WERI-Rb-1 (cell line): ENCODE measurements around the gene RASA1.

ENCODE experiments used
- DNase-seq: peaks from one replicate; pipeline ENCODE4 v3.0.0-alpha.2; 2020
- H3K27ac ChIP-seq: fragments of 250-450 bp; sonication (Bioruptor Pico); 2 replicates; pipeline ENCODE4 v1.5.1; 2020; ENCODE audit warnings: mild to moderate bottlenecking, moderate library complexity
- H3K27me3 ChIP-seq: fragments of 250-450 bp; sonication (Bioruptor Pico); 2 replicates; pipeline ENCODE4 v1.5.1; 2021; ENCODE audit warnings: mild to moderate bottlenecking, low read depth, moderate library complexity; ENCODE audit not compliant: insufficient read depth, severe bottlenecking
- H3K36me3 ChIP-seq: fragments of 250-450 bp; sonication (Bioruptor Pico); 2 replicates; pipeline ENCODE4 v1.5.1; 2020; ENCODE audit warnings: mild to moderate bottlenecking, moderate library complexity
- H3K4me3 ChIP-seq: 2 replicates; pipeline ENCODE4 v1.5.1; 2011; ENCODE audit warnings: low read depth, mild to moderate bottlenecking, control low read depth, low read length
- H3K9me3 ChIP-seq: fragments of 250-450 bp; sonication (Bioruptor Pico); 2 replicates; pipeline ENCODE4 v1.5.1; 2021; ENCODE audit warnings: mild to moderate bottlenecking, moderate library complexity; ENCODE audit not compliant: severe bottlenecking
- TF ChIP-seq, protein P1 (sequence below): IDR thresholded peaks from 2 replicates; pipeline ENCODE4 v1.5.1; 2011; ENCODE audit warnings: low read depth, mild to moderate bottlenecking, control low read depth, inconsistent platforms, low read length

The RASA1 gene

DNA sequence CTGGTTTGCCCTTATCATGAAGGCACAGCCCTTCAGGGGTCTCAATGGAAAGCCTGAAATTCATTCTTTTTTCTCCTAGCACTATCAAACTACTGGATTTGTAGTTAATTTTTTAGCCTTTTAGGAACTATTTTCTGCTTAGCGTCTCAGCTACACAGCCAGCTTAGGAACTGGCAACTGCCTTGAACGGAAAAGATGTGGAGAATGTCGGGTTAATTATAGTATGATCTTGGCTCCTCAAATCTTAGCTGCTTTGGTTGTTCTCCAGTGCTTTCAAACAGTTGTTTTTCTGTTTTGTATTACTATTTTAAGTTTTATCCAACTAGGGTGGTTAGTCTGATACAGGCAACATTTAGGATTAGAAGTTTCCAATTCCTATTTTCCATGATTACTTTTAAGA lies 100.9 kb downstream of the RASA1 start:
- no peaks in the 10 kb centered on the region for H3K9me3 ChIP-seq
- peaks cover 15% of the 10 kb centered on the region for H3K36me3 ChIP-seq
- H3K27ac ChIP-seq, result no peak overlapping the region
- TF ChIP-seq, protein P1, sequence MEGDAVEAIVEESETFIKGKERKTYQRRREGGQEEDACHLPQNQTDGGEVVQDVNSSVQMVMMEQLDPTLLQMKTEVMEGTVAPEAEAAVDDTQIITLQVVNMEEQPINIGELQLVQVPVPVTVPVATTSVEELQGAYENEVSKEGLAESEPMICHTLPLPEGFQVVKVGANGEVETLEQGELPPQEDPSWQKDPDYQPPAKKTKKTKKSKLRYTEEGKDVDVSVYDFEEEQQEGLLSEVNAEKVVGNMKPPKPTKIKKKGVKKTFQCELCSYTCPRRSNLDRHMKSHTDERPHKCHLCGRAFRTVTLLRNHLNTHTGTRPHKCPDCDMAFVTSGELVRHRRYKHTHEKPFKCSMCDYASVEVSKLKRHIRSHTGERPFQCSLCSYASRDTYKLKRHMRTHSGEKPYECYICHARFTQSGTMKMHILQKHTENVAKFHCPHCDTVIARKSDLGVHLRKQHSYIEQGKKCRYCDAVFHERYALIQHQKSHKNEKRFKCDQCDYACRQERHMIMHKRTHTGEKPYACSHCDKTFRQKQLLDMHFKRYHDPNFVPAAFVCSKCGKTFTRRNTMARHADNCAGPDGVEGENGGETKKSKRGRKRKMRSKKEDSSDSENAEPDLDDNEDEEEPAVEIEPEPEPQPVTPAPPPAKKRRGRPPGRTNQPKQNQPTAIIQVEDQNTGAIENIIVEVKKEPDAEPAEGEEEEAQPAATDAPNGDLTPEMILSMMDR, result no peak
- no peak overlapping the region for H3K4me3 ChIP-seq
- no peak for DNase-seq
- H3K27me3 ChIP-seq, result no peaks in the 10 kb centered on the region

DNA sequence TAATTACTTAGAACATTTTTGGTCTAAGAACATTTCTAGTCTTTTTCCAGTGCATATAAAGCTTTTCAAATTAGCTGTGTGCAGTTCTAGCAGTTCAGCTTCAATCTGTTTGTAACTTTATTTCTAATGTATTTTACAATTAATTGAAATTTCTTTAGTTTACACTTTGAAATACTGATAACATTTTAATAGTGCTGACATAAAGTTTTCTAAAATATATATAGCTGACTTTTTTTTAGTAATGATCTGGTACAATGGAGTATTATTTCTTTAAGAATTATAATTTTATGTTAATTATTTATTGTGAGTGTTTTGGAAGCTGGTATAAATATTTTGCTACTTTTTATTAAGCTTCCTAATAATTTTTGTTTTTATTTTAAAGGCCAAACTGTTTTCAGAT lies 101.7 kb downstream of the RASA1 start:
- TF ChIP-seq, protein P1, result no peak
- peaks cover 11% of the 10 kb centered on the region for H3K36me3 ChIP-seq
- no peaks in the 10 kb centered on the region for H3K27me3 ChIP-seq
- H3K27ac ChIP-seq, result no peak overlapping the region
- no peaks in the 10 kb centered on the region for H3K9me3 ChIP-seq
- DNase-seq, result no peak
- H3K4me3 ChIP-seq, result no peak overlapping the region

DNA sequence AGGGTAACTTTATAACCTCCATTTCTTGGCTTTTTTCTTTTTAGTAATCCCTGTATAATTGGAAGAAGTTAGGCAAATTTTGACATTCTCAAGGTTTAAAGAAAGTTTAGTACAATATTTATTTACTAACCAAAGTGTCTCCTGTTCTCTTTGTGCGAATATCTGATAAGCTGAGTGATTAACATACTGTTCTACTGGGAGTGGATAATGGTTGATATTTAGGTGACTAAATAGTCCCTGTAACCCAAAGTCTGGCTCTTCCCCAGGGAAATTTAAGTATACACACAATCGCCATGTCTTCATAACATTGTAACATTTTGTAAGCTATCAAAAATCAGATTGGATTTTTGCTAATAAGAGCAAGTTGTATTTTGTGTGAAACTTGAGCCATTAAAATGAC lies 105.0 kb downstream of the RASA1 start:
- Histone ChIP-seq H3K4me3 (no peak overlapping the region), H3K9me3 (no peaks in the 10 kb centered on the region), H3K36me3 (peaks cover 17% of the 10 kb centered on the region), H3K27ac (no peak overlapping the region), H3K27me3 (no peaks in the 10 kb centered on the region)
- no peak for DNase-seq
- TF ChIP-seq, protein P1, result no peak

DNA sequence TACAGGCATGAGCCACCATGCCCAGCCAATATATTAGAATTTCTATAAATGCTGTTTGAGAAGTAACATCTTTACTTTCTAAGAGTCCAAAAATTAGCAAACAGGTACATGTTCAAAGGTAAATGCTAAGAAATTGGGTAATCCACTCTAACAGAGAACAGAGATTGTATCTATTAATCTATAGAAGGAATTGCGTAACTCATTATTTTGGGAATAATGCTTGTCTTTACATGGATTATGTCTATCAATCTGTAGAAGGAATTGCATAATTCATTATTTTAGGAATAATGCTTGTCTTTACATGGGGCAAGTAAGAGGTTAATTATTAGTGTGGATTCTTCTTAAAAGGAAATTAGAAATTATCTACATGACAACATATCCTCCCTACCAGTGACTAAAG lies 114.5 kb downstream of the RASA1 start:
- Histone ChIP-seq H3K4me3 (no peak overlapping the region), H3K27ac (no peak overlapping the region), H3K36me3 (peaks cover 68% of the 10 kb centered on the region), H3K9me3 (no peaks in the 10 kb centered on the region), H3K27me3 (no peaks in the 10 kb centered on the region)
- TF ChIP-seq, protein P1, result no peak
- no peak for DNase-seq

DNA sequence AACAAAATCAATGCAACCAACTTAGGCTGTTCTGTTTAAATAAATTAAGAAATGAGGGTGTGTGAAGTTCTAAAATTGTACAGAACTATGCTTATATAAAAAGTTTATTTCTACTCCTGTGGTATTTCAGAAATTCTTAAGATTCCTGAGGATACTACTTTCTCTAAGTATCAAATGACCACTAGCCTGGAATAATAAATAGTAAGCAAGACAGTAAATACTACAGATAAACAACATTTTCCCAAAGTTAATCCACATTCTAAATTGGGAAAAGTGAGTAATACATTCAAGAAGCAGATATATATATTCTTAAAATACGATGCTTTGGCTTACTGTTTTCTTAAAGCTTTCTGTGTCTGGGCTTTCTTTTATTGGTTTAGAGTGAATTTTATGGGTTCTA lies 115.5 kb downstream of the RASA1 start:
- H3K27me3 ChIP-seq, result no peaks in the 10 kb centered on the region
- no peaks in the 10 kb centered on the region for H3K9me3 ChIP-seq
- no peak overlapping the region for H3K27ac ChIP-seq
- TF ChIP-seq, protein P1, result no peak
- peaks cover 62% of the 10 kb centered on the region for H3K36me3 ChIP-seq
- no peak overlapping the region for H3K4me3 ChIP-seq
- DNase-seq, result no peak

DNA sequence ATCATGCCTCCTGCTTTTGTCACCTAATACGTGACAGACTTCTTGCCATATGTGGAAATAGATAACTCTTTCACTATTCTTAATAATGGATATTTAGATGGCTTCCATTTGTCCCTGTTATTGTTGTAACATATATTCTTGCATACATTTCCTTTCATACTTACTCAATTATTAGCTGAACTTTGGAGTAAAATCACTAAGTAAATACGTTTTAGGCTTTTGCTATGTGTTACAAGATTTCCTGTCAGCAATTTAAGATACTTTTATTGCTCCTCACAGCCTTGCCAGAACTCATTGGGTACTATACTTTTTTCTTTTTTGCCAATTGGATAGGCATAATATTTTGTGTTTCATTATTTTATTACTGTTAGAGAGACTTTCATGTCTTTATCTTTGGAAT lies 118.1 kb downstream of the RASA1 start:
- no peak overlapping the region for H3K27ac ChIP-seq
- H3K9me3 ChIP-seq, result no peaks in the 10 kb centered on the region
- no peak overlapping the region for H3K4me3 ChIP-seq
- TF ChIP-seq, protein P1, result no peak
- H3K36me3 ChIP-seq, result peaks cover 69% of the 10 kb centered on the region
- DNase-seq, result no peak
- H3K27me3 ChIP-seq, result no peaks in the 10 kb centered on the region
